Mucosa of rectum (tissue), 2 donors: ENCODE measurements around the gene SMIM38.

Source experiments
- H3K27ac ChIP-seq, 2 donors: one replicate each; pipeline ENCODE4 v1.7.0; 2013; ENCODE audit warnings: inconsistent platforms in 2 of 2, low read depth in 2 of 2, low read length in 2 of 2
- H3K27me3 ChIP-seq, 2 donors: one replicate each; pipeline ENCODE4 v1.7.0; 2013; ENCODE audit warnings: low read length in 2 of 2; ENCODE audit not compliant: control insufficient read depth in 2 of 2, insufficient read depth in 2 of 2
- H3K36me3 ChIP-seq, 2 donors: one replicate each; pipeline ENCODE4 v1.7.0; 2013; ENCODE audit warnings: low read length in 2 of 2; ENCODE audit not compliant: control insufficient read depth in 2 of 2, insufficient read depth in 2 of 2
- H3K4me1 ChIP-seq, 2 donors: one replicate each; pipeline ENCODE4 v1.7.0; 2013; ENCODE audit warnings: low read length in 2 of 2, mild to moderate bottlenecking in 1 of 2; ENCODE audit not compliant: control insufficient read depth in 2 of 2, insufficient read depth in 2 of 2
- H3K4me3 ChIP-seq, 2 donors: one replicate each; pipeline ENCODE4 v1.7.0; 2013; ENCODE audit warnings: low read length in 2 of 2
- H3K9ac ChIP-seq, 2 donors: one replicate each; pipeline ENCODE4 v1.7.0; 2013; ENCODE audit warnings: low read length in 2 of 2, low read depth in 1 of 2, mild to moderate bottlenecking in 1 of 2
- H3K9me3 ChIP-seq, 2 donors: one replicate each; pipeline ENCODE4 v1.7.0; 2013; ENCODE audit warnings: low read length in 2 of 2; ENCODE audit not compliant: control insufficient read depth in 2 of 2
- donor health status: healthy.
- donor health status: Normal muscosa, but diverticular disease.

The SMIM38 gene

GRCh38 chr11:69174841-69175240 is 19.1 kb downstream of the SMIM38 start:
- Histone ChIP-seq H3K4me3 (no peak overlapping the region), H3K27ac (no peak overlapping the region), H3K9me3 (peaks cover 2% of the 10 kb centered on the region in 2 donors), H3K4me1 (no peaks in the 10 kb centered on the region), H3K27me3 (peaks cover 0 to 3% of the 10 kb centered on the region in 2 donors), H3K9ac (no peak overlapping the region), H3K36me3 (no peaks in the 10 kb centered on the region)

GRCh38 chr11:69178819-69179482 is 23.2 kb downstream of the SMIM38 start:
- Histone ChIP-seq H3K9me3 (peaks cover 0 to 2% of the 10 kb centered on the region in 2 donors), H3K36me3 (no peaks in the 10 kb centered on the region), H3K27ac (no peak overlapping the region), H3K4me3 (no peak overlapping the region), H3K27me3 (peaks cover 3% of the 10 kb centered on the region in 2 donors), H3K9ac (no peak overlapping the region), H3K4me1 (peaks cover 4 to 7% of the 10 kb centered on the region in 2 donors)

GRCh38 chr11:69180226-69180625 is 24.5 kb downstream of the SMIM38 start:
- Histone ChIP-seq H3K9me3 (peaks cover 0 to 2% of the 10 kb centered on the region in 2 donors), H3K4me1 (peaks cover 4 to 7% of the 10 kb centered on the region in 2 donors), H3K27me3 (peaks cover 0 to 3% of the 10 kb centered on the region in 2 donors), H3K36me3 (no peaks in the 10 kb centered on the region), H3K9ac (no peak overlapping the region), H3K27ac (no peak overlapping the region), H3K4me3 (no peak overlapping the region)

GRCh38 chr11:69180726-69181125 is 25.0 kb downstream of the SMIM38 start:
- H3K27me3 ChIP-seq = peaks cover 0 to 3% of the 10 kb centered on the region in 2 donors
- no peak overlapping the region for H3K4me3 ChIP-seq
- H3K9me3 ChIP-seq = no peaks in the 10 kb centered on the region
- no peaks in the 10 kb centered on the region for H3K36me3 ChIP-seq
- H3K4me1 ChIP-seq = peaks cover 4 to 7% of the 10 kb centered on the region in 2 donors
- no peak overlapping the region for H3K9ac ChIP-seq
- H3K27ac ChIP-seq = no peak overlapping the region

- H3K4me3 ChIP-seq = no peak overlapping the region
- H3K9ac ChIP-seq = no peak overlapping the region
- H3K27me3 ChIP-seq = peaks cover 0 to 3% of the 10 kb centered on the region in 2 donors
- H3K27ac ChIP-seq = no peak overlapping the region
- H3K36me3 ChIP-seq = no peaks in the 10 kb centered on the region
- H3K9me3 ChIP-seq = peaks cover 0 to 2% of the 10 kb centered on the region in 2 donors
- H3K4me1 ChIP-seq = peaks cover 4 to 7% of the 10 kb centered on the region in 2 donors
These were observed 27.9 kb downstream of the SMIM38 start for GRCh38 chr11:69183613-69184012.

GRCh38 chr11:69186316-69187260 is 30.9 kb downstream of the SMIM38 start:
- peaks cover 0 to 2% of the 10 kb centered on the region in 2 donors for H3K9me3 ChIP-seq
- no peak overlapping the region for H3K27ac ChIP-seq

GRCh38 chr11:69187540-69188065 is 31.9 kb downstream of the SMIM38 start:
- Histone ChIP-seq H3K4me3 (no peak overlapping the region), H3K9me3 (peaks cover 0 to 2% of the 10 kb centered on the region in 2 donors), H3K9ac (no peak overlapping the region), H3K27me3 (no peaks in the 10 kb centered on the region), H3K36me3 (no peaks in the 10 kb centered on the region), H3K27ac (no peak overlapping the region), H3K4me1 (peaks cover 4 to 7% of the 10 kb centered on the region in 2 donors)

More at GRCh38 chr11:69186316-69187260, 30.9 kb downstream of the SMIM38 start:
- Histone ChIP-seq H3K4me3 (no peak overlapping the region), H3K36me3 (no peaks in the 10 kb centered on the region), H3K9ac (no peak overlapping the region), H3K4me1 (peaks cover 4 to 7% of the 10 kb centered on the region in 2 donors), H3K27me3 (peaks cover 0 to under 1% of the 10 kb centered on the region in 2 donors)

- no peak overlapping the region for H3K9ac ChIP-seq
- H3K36me3 ChIP-seq = no peaks in the 10 kb centered on the region
- no peaks in the 10 kb centered on the region for H3K27me3 ChIP-seq
- no peak overlapping the region for H3K27ac ChIP-seq
- H3K4me3 ChIP-seq = no peak overlapping the region
- peaks cover 0 to 2% of the 10 kb centered on the region in 2 donors for H3K9me3 ChIP-seq
- no peaks in the 10 kb centered on the region for H3K4me1 ChIP-seq
These were observed 33.3 kb downstream of the SMIM38 start for GRCh38 chr11:69189059-69189458.

- no peaks in the 10 kb centered on the region for H3K4me1 ChIP-seq
- no peaks in the 10 kb centered on the region for H3K36me3 ChIP-seq
- no peak overlapping the region for H3K4me3 ChIP-seq
- peaks cover 0 to 2% of the 10 kb centered on the region in 2 donors for H3K9me3 ChIP-seq
- no peak overlapping the region for H3K9ac ChIP-seq
- no peaks in the 10 kb centered on the region for H3K27me3 ChIP-seq
- H3K27ac ChIP-seq = no peak overlapping the region
These were observed 35.2 kb downstream of the SMIM38 start for GRCh38 chr11:69190796-69191536.
